SK-MEL-5 (cell line): ENCODE measurements around the gene RAB22A. TPM values are rescaled to one million over a fixed set of nuclear protein-coding genes. Genes with fewer than 3 reads are reported as not detected.
"Not testable (repeated sequence)": the region's sequence is repeated elsewhere in the genome, so short reads cannot be mapped to it uniquely, and the experiment has no call there.

Source experiments
- DNase-seq: peaks from one replicate; pipeline ENCODE4 v3.0.0-alpha.2; 2016; ENCODE audit warnings: low read depth, low spot score
- in situ Hi-C: cut with HindIII; loops from 2 replicates; pipeline ENCODE4 v1.10.0; 2016; ENCODE audit warnings: low sequenced_read_pairs, high pct_unique_total_duplicates, low pct_unique_long_range_greater_than_20kb
- total RNA-seq: library from RNA; depleted of rRNA; stranded (reverse); fragments of >200 nt; shearing (Covaris generic); gene quantifications from 2 replicates; pipeline ENCODE4 v1.2.3, GENCODE V29; 2014

Gene RAB22A
- total RNA-seq, 1 experiment from 2014 or later = 18.0 TPM

DNA sequence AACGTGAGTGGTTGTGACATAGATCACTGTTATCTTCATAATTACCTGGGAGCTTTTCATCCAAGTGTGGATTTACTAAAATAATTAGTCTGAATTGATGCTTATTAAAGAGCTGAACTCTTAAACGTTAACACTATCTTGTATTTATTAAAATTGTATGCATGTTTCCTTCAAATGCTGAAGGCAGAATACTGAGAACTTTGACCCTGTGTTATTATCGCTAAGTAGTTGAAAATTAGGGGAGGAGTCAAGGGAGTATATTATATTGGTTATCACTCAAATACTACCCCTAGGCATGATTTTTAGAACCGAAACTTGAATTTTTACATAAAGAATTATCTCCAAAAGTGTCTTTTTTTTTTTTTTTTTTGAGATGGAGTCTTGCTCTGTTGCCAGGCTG, 85.3 kb downstream of the RAB22A start:
- no peak for DNase-seq
- in situ Hi-C loops = no loop called here

DNA sequence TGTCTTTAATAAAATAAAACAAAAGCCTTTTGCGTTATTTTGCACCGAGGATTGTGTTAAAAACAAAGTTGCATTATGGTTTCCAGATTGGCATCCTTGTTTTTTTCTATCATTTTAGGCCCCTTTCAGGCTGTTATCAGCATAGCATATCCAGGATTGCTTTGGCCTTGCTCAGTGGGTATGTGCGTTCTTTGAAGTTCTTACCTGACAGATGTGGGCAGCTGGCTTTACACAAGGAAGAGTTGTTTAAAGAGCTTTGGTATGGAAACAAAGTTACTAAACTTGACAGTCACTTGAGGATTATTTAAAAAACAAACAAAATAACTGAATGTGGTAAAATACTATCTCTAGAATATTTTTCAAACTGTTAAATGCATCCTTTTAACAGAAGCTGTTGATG, 86.1 kb downstream of the RAB22A start:
- DNase-seq = no peak
- in situ Hi-C loops = no loop called here

DNA sequence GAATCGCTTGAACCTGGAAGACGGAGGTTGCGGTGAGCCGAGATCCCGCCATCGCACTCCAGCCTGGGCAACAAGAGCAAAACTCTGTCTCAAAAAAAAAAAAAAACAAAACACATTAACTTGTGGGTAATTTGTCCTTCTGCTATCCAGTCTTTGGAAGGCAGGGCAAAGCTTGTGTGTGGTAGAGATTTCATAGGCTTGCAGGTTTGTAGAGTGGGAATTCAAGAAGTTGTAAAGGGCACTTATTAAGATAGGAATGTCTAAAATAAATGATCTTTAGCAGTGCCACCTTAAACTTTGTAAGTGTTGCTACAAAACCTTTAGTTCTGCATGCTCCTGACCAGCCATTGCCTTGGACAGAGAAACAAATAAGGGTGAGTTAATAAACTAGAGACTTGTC, 87.9 kb downstream of the RAB22A start:
- no peak for DNase-seq
- in situ Hi-C loops = no loop called here

DNA sequence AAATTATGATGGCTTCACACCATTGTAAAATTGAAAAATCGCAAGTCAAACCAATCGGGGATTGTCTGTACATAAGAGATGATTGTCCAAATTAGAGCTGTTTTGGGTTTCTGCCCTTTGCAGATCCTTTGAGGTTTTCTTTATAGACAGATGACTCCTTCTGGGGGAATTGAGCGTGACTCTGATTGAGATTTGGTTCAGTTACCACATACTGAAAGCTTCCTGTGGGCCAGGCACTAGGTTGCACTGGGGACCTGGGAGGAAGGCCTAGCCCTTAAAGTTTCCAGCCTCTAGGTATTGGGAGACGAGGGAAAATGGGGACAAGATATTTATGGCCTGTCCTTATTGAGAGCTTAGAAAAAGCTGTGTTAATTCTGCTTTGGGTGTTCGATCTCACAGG, 88.7 kb downstream of the RAB22A start:
- DNase-seq = no peak
- in situ Hi-C loops = no loop called here

DNA sequence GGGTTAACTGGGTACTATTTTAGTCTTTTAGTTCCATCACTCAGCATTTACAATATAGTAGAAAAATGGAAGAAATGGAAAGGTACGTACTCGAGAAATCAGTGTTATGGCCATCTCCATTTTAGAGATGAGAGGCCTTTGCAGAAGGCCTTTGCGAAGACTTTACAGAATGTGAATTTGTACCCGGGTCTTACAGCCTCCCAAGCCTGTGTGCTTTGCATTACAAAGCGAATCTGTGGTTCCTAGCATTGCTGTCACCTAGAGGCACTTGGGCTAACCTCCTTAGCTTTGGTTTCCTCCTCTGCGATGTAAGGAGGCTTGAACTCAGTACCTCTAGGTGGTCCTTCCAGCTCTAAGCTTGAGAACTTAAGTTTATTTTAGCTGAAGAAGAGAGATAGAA, 90.4 kb downstream of the RAB22A start:
- no peak for DNase-seq
- in situ Hi-C loops = no loop called here

DNA sequence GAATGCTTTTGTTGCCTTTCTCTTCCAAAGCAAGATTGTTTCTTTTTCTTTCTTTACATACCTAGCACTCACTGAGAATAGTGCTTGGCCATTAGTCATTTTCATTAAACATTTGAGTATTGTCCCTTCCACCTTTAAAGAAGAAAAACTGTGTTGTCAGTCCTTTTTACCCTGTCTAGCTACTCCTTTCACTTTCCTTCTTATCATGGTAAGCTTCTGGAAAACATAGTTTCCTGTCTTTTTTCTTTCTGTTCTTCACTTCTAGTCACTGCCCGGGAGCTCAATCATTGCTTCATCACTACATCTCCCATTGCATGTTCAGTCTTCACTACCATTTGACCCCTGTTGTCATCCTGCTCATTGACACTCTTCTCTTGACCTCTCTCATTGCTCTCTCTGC, 91.6 kb downstream of the RAB22A start:
- no peak for DNase-seq
- in situ Hi-C loops = no loop called here

DNA sequence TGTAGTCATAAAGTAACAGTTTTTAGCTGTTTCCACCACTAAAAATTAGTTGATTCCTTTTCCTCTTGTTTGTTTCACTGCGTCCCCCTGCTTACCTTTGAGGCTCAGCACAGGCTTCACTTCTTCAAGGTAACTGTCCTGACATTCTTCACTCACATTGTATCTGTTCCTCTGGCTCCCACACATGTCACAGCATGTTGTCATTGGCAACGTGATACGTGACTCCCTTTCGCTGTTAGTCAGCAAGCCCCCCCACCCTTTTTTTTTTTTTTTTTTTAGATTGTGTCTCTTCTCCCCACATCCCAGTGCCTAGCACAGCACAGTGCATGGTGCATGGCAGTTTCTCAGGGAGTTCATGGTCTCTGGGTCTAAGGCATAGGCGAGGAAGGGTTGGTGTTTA, 92.8 kb downstream of the RAB22A start:
- no peak for DNase-seq
- in situ Hi-C loops = no loop called here

DNA sequence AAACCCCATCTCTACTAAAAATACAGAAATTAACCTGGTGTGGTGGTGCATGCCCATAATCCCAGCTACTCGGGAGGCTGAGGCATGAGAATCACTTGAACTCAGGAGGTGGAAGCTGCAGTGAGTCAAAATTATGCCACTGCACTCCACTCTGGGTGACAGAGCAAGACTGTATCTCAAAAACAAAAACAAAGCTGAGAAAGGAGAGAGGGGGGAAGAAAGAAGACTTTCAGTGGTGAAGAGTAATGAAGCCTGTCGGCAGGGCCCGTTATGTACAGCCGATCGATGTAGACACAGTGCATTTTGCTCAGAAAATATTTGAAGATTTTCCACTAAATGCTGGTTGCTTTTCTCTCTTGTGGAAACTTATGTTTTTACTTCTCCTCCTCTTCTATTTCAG, 93.3 kb downstream of the RAB22A start:
- in situ Hi-C loops = no loop called here
- no peak for DNase-seq

DNA sequence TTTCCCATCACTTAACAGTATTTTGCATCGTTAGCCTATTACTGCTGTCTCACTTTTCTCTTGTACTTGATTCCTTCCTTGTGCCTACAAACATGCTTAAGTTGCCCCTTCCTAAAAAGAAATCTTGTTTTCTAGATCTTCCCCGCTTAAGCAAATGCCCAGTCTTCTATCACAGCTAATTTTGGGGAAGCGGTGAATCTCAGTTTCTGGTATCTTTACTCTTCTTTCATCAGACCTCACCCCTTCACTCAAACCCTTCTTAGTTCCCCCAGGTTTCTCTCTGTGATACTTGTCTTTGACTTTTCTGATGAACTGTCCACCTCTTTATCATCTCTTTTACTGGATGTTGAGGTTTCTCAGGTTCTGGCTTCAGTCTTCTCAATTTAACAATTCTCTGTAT, 93.8 kb downstream of the RAB22A start:
- no peak for DNase-seq
- in situ Hi-C loops = no loop called here

DNA sequence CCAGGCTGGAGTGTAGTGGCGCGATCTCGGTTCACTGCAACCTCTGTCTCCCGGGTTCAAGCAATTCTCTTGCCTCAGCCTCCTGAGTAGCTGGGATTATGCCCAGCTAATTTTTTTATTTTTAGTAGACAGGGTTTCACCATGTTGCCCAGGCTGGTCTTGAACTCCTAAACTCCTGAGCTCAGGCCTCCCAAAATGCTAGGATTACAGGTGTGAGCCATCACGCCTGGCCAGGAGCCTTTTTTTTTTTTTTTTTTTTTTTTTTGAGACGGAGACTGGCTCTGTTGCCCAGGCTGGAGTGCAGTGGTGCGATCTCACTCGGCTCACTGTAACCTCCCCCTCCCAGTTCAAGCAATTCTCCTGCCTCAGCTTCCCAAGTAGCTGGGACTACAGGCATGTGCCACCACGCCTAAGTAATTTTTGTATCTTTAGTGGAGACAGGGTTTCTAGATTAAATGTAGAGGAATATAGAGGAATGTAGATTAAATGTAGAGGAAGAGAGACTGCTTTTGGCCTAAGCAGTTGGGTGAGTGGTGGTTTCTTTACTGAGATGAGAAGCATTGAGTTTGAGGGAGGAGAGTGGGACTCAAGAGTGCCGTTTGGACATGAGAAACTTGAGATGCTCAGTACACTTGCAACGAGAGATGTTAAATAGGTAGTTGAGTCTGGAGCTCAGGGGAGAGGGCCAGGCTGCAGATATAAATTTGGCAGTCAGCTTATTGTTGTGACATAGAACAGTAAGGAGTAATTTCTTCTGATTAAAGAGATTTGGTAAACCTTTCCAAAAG, 96.2 kb downstream of the RAB22A start:
- in situ Hi-C loops = no loop called here
- no peak for DNase-seq

DNA sequence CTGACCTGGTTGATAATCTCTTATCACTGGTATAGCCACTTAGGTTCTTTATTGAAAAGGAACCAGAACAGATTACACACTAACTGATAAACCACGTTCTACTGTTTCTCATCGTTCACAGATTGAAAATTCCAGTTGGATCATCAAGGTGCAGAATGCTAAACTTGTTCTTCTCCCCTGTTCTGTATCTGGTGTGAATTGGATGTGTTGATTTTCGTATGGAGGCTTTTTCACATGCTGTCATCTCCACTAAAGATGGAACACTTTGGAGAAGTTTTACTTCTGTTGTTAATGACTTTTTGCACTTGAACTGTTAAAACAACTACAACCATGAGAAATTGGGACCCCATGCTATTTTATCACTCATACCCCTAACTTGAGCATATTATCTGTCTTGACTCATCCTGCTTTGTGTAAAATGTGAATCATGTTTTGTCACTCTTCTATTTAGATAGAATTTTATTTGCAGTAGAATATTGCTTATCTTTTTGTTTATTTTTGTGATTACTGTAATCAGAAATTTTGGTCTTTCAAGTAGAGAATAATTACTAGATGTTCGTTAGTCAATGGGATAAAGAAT, 97.0 kb downstream of the RAB22A start:
- in situ Hi-C loops = no loop called here
- no peak for DNase-seq

DNA sequence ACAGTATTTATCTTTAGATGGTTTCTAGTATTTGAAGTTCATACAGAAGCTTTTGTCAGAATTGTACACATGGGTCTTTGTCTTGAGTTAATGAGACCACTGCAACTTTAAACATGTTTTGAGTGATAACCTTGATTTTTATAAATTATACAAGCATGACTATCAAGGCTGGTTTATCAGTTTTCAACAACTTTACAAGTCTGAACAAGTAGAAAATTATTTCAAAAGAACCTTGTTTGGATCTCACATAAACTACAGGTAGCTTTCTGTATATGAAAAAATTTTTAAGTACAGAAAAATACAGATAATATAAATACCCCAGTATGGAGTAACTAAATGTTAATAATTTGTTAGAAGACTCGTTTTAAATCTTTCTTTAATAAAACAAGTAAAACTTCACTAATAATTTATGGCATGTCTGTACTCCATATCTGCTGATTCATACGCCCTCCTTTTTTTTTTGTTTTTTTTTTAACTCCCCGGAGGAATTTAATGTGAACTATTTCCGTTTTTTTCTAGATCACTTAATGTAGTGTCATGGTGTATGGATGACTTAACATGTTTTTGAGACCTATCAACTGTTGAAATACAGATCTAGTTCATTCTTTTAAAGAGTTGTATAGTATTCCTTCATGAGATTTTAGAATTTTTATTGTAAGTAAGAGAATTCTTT, 97.8 kb downstream of the RAB22A start:
- in situ Hi-C loops = no loop called here
- DNase-seq = peak; percentile 42

DNA sequence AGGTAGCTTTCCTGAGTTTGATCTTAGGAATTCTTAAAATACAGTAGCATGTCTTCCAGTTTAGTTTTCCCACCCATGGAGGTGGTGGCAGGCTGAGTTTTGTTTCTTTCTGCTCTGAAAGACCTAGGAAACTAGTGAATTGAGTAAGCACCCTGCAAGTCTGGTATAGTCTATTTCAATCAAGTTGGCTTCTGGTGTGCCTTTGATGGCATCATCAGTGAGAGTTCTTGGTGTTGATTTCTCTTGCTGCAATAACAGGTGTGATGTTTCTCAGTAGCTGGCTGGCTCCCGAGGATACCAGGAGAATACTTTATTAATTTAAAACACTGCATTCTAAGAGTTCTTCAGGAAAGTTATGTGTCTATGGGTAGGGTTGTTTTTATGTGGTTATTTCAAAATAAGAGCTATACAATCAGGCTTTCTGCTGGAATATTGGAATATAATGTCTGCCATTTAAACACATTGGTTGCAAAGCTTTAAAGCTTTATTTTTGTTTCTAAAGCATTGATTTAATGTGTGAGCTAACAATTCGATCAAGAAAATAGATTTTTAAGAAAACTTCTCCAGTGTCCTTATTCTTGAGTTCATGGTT, 98.5 kb downstream of the RAB22A start:
- DNase-seq = no peak
- in situ Hi-C loops = no loop called here

DNA sequence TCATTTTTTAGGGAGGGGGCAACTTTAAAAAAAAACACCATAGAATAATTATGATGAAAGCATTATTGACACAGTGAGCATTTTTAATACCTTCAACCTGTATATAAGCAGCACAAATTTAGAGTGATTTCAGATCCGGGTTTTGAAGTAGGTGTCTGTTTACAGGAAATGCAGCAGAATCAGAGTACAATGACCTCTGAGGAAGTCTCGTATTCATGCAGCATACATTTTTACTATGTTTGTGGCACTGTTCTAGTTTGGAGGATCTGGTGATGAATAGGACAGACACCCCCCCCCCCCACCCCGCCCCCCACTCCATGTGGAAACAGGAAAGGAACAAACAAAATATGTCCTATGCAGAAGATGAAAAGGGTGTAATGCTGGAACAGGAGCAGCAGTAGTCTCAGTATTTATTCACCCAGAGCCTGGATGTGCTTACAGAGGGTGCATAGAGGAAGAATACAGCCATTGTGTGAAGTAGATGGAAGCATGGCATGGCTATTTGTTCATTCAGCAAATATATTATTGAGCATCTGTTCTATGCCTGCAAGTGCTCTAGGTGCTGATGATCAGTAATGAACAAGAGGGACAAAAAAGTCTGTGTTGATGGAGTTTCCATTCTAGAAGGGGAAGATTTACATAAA, 99.2 kb downstream of the RAB22A start:
- peak; percentile 97 for DNase-seq
- in situ Hi-C loops = no loop called here

DNA sequence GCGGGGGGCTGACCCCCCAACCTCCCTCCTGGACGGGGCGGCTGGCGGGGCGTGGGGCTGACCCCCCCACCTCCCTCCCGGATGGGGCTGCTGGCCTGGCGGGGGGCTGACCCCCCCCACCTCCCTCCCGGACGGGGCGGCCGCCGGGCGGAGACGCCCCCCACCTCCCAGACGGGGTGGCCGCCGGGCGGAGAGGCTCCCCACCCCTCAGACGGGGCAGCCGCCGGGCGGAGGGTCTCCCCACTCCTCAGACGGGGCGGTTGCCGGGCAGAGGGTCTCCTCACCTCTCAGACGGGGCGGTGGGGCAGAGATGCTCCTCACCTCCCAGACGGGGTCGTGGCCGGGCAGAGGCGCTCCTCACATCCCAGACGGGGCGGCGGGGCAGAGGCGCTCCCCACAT, 104.7 kb downstream of the RAB22A start:
- DNase-seq, in situ Hi-C loops: not testable (repeated sequence)

DNA sequence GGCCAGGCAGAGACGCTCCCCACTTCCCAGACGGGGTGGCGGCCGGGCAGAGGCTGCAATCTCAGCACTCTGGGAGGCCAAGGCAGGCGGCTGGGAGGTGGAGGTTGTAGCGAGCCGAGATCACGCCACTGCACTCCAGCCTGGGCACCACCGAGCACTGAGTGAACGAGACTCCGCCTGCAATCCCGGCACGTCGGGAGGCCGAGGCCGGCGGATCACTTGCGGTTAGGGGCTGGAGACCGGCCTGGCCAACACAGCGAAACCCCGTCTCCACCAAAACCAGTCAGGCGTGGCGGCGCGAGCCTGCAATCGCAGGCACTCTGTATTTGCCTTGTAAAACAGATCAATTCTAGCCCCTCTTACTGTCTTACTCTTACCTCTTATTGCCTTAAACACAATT, 105.3 kb downstream of the RAB22A start:
- DNase-seq, in situ Hi-C loops: not testable (repeated sequence)

DNA sequence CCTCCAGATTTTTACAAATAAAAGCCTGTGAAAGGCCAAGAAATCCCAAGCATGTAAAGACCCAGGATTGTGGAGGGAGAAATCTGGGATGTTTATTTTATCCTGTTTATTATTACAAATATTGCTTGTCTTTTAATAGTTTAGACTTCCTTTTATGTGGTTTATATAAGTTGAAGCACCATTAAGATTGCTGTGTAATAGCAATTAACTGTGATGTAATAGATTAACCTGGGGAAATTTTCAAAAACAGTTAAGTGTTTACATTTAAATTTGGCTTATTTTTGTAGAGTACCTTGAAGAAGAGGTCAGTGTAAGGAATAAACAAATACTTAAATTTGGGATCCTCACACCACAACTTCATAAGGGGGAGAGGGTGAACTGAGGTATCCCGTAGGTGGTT, 106.5 kb downstream of the RAB22A start:
- in situ Hi-C loops = no loop called here
- DNase-seq = no peak

DNA sequence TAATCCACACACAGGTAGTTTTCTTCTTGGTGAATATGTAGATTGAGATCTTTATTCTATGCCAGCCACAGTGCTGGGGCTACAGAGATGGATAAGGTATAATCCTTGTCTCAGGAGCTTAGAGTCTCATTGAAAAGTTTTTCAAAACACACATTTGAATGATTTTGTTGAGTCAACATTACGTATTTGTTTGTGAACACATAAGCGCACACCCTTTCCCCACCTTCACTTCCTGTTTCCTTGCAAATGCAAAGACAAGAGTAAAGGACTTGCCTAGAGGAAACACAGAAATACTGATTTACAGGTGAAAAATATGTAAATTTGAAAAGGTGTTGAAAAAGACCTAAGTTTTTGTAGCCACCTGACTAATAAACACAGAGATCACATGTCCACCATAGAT, 107.3 kb downstream of the RAB22A start:
- in situ Hi-C loops = no loop called here
- no peak for DNase-seq
